Psoas muscle (tissue), 8 donors: ENCODE data around the gene ZFYVE27. TPM values are rescaled to one million over a fixed set of nuclear protein-coding genes. Genes with fewer than 3 reads are reported as not detected.
A peak's percentile ranks its signal among the peaks of the same experiment; 100 is the strongest.

Experiments used
- ATAC-seq, 4 donors: fragments of 200-7000 bp; cut with Tn5 transposase; one replicate each; pipeline ENCODE4 v1.9.1; 2020; ENCODE audit warnings: moderate library complexity in 3 of 4, mild to moderate bottlenecking in 2 of 4
- DNase-seq, 2 donors: peaks; one replicate each; pipeline ENCODE4 v3.0.0-alpha.2; 2020
- H3K27ac ChIP-seq: fragments of 200-600 bp; one replicate; pipeline ENCODE4 v1.8.0; 2022
- H3K27me3 ChIP-seq, 3 donors: fragments of 200-600 bp in 1 of 3; one replicate each; pipeline versions ENCODE4 v1.6.1 to v1.8.0; 2013 to 2022; ENCODE audit warnings: low read length in 2 of 3, mild to moderate bottlenecking in 2 of 3, moderate library complexity in 1 of 3; ENCODE audit not compliant: insufficient read depth in 3 of 3
- H3K36me3 ChIP-seq, 2 donors: fragments of 200-600 bp in 1 of 2; one replicate each; pipeline versions ENCODE4 v1.6.1 to v1.8.0; 2013 to 2022; ENCODE audit warnings: low read depth in 1 of 2, mild to moderate bottlenecking in 1 of 2, moderate library complexity in 1 of 2; ENCODE audit not compliant: insufficient read depth in 1 of 2
- H3K4me1 ChIP-seq: fragments of 200-600 bp; one replicate; pipeline ENCODE4 v1.8.0; 2022
- H3K4me3 ChIP-seq: fragments of 200-600 bp; one replicate; pipeline ENCODE4 v1.8.0; 2022; ENCODE audit warnings: mild to moderate bottlenecking
- H3K9me3 ChIP-seq: fragments of 200-600 bp; one replicate; pipeline ENCODE4 v1.8.0; 2022
- CTCF ChIP-seq: fragments of 200-600 bp; IDR thresholded peaks from one replicate; pipeline ENCODE4 v1.8.0; 2022; ENCODE audit warnings: antibody characterized with exemption
- WGBS, 3 donors: extraction: QIAGEN DNeasy Blood & Tissue Kit; methylation state at CpG; one replicate each; pipeline versions ENCODE4 v1.1.6 to v1.1.7; 2013; 5-methylcytosine and 5-hydroxymethylcytosine counted together
- intact Hi-C, 2 donors: fragments of 100-400 bp; cut with DNase I; formaldehyde crosslinking; loops; one replicate each; pipeline versions ENCODE4 v1.11.0 to v1.14.2; 2022
- polyA plus RNA-seq, 3 donors: library from polyadenylated mRNA; stranded (reverse); fragments of 200-250 nt; gene quantifications; one replicate each; pipeline ENCODE4 v1.2.3, GENCODE V29; 2013
- total RNA-seq, 4 donors: library from RNA; stranded (reverse); fragmentation: NEBNext Ultra II Directional in 2 of 4; extraction: Animal tissue kit (Norgen Biotek cat#: 25700) in 2 of 4; gene quantifications; one replicate each; pipeline versions ENCODE4 v1.2.1 to v1.2.4, GENCODE V29; 2021 to 2023
- donor health status: healthy with polysubstance abuse.
- donor health status: DM: no; HTN: no; CAD: no; lungs with moderate emphysema.
- donor health status: Bipolar disorder and iron deficiency.
- donor health status: healthy.
- donor health status: DM: yes; HTN: yes; CAD: no.
- donor health status: DM: no; HTN: no; CAD: no.
- donor health status: DM: no; HTN: no; CAD: no.
- donor health status: DM: yes; HTN: yes; CAD: no.

ZFYVE27 gene
- total and polyA plus RNA-seq, 7 donors: 8.3 to 20.1 (median 12.5) TPM

DNA sequence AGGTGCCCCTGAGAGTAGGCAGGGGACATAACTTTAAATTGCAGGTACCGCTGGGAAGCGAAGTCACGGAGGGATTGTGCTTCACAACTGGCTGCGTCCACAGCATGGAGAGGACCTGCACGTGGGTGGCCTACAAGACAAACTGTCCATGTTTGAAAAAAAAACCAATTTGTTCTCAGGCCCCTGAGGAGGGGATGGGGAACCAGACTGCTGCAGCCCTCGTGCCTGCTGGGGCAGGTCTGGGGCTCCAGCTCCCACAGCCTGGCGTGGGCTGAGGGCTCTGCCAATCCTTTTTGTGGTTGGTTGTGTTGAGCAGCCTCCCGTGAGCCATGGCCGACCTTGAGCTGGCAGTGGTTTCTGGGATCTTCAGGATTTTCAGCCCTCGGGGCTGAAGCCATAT lies 25.1 kb downstream of the ZFYVE27 start:
- Histone ChIP-seq H3K27me3 (peaks cover 0 to 9% (median 0%) of the 10 kb centered on the region in 3 donors), H3K36me3 (peaks cover 0 to 38% of the 10 kb centered on the region in 2 donors), H3K4me3 (no peak overlapping the region), H3K27ac (no peak overlapping the region), H3K4me1 (no peaks in the 10 kb centered on the region), H3K9me3 (no peaks in the 10 kb centered on the region)
- 86 to 89% (median 88%) methylated on average over 10 of the region's 10 CpGs for WGBS, 3 donors
- peak in 1 of 2 donors; percentile 35 for DNase-seq
- TF ChIP-seq CTCF: no peak
- ATAC-seq: no peak
- intact Hi-C loops: loop anchor here in 1 of 2 donors (10.0 kb wide), 1 partner anchor 283 kb away; no protein-coding TSS in a partner anchor

DNA sequence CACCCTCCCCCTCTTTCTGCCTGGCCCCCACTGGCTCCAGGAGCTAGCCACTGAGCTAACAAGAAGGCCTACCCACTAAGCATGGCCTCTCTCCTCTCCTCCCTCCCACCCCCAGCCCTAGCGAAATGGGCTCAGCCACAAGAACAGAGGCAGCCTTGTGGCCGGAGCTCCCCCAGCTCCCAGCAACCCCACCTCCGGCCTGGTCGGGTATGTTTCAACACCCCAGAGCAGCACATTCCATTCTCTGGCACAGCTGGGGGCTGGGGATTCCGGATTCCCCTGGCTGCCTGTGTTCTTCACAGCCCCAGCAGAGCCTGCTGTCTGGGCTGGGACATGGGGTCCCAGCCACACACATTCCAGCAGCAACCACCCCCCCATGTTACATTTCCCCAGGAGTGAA lies 25.9 kb downstream of the ZFYVE27 start:
- intact Hi-C loops: loop anchor here in 1 of 2 donors (10.0 kb wide), 1 partner anchor 282 kb away; no protein-coding TSS in a partner anchor
- Histone ChIP-seq H3K27ac (no peak overlapping the region), H3K27me3 (peaks cover 0 to 9% (median 0%) of the 10 kb centered on the region in 3 donors), H3K4me1 (no peaks in the 10 kb centered on the region), H3K4me3 (no peak overlapping the region), H3K36me3 (peaks cover 0 to 30% of the 10 kb centered on the region in 2 donors), H3K9me3 (no peaks in the 10 kb centered on the region)
- no peak for TF ChIP-seq CTCF
- DNase-seq (peak in 1 of 2 donors; percentile 34), ATAC-seq (peak in 3 of 4 donors; percentile 25 to 47 (median 40))
- WGBS, 3 donors: 36 to 49% (median 36%) methylated on average over 4 to 5 of the region's 5 CpGs

DNA sequence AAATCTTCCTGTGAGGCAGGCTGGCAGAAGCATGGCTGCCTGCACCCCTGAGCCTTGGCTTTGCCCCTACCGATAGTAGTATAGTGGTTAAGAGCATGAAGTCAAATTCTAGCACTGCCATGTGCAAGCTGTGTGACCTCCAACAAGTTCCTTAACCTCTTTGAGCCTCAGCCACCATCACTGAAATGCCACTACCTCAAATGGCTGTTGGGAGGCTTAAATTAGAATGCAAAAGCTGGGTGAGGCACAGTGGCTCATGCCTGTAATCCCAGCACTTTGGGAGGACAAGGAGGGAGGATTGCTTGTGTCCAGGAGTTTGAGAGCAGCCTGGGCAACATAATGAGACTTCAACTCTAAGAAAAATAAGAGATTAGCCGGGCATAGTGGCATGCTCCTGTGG lies 26.5 kb downstream of the ZFYVE27 start:
- intact Hi-C loops: loop anchor here in 1 of 2 donors (10.0 kb wide), 1 partner anchor 281 kb away; no protein-coding TSS in a partner anchor
- H3K36me3 ChIP-seq: peaks cover 0 to 27% of the 10 kb centered on the region in 2 donors
- H3K4me3 ChIP-seq: no peak overlapping the region
- WGBS, 3 donors: 62 to 78% (median 68%) methylated on average over 2 of the region's 2 CpGs
- DNase-seq (peak in 1 of 2 donors; percentile 8), ATAC-seq (no peak)
- no peak overlapping the region for H3K27ac ChIP-seq
- H3K9me3 ChIP-seq: no peaks in the 10 kb centered on the region
- H3K27me3 ChIP-seq: peaks cover 0 to 9% (median 0%) of the 10 kb centered on the region in 3 donors
- TF ChIP-seq CTCF: no peak
- no peaks in the 10 kb centered on the region for H3K4me1 ChIP-seq

- peaks cover 0 to 24% of the 10 kb centered on the region in 2 donors for H3K36me3 ChIP-seq
- H3K27me3 ChIP-seq: peaks cover 0 to 12% (median 0%) of the 10 kb centered on the region in 3 donors
- WGBS, 3 donors: 89 to 93% (median 92%) methylated on average over 3 of the region's 3 CpGs
- ATAC-seq: no peak
- no peak for DNase-seq
- H3K9me3 ChIP-seq: no peaks in the 10 kb centered on the region
- no peaks in the 10 kb centered on the region for H3K4me1 ChIP-seq
- H3K4me3 ChIP-seq: no peak overlapping the region
- H3K27ac ChIP-seq: no peak overlapping the region
- intact Hi-C loops: loop anchor here in 1 of 2 donors (10.0 kb wide), 1 partner anchor 281 kb away; no protein-coding TSS in a partner anchor
- no peak for TF ChIP-seq CTCF
Observed at GRCh38 chr10:97763947-97764346, 27.0 kb downstream of the ZFYVE27 start.

GRCh38 chr10:97764519-97764931 lies 27.6 kb downstream of the ZFYVE27 start:
- WGBS, 3 donors: 35 to 50% (median 41%) methylated on average over 7 of the region's 7 CpGs
- H3K27ac ChIP-seq: no peak overlapping the region

More at GRCh38 chr10:97764519-97764931, 27.6 kb downstream of the ZFYVE27 start:
- H3K4me3 ChIP-seq: no peak overlapping the region
- DNase-seq (peak in 1 of 2 donors; percentile 35), ATAC-seq (peak in 1 of 4 donors; percentile 7)
- intact Hi-C loops: loop anchor here in 1 of 2 donors (10.0 kb wide), 1 partner anchor 280 kb away; no protein-coding TSS in a partner anchor
- no peaks in the 10 kb centered on the region for H3K4me1 ChIP-seq
- no peak for TF ChIP-seq CTCF
- peaks cover 0 to 18% of the 10 kb centered on the region in 2 donors for H3K36me3 ChIP-seq
- no peaks in the 10 kb centered on the region for H3K9me3 ChIP-seq
- H3K27me3 ChIP-seq: peaks cover 0 to 18% (median 1%) of the 10 kb centered on the region in 3 donors
